K562 (cell line): ENCODE measurements around the gene RPL18A. TPM values are rescaled to one million over a fixed set of nuclear protein-coding genes. Genes with fewer than 3 reads are reported as not detected.

Experiments
- ETV1 ChIP-seq: fragments of 450-650 bp; conservative IDR thresholded peaks from 2 replicates; pipeline ENCODE4 v1.6.1; 2016; ENCODE audit warnings: missing genetic modification characterization, control low read depth, low read depth, missing compliant biosample characterization
- HMGN3 ChIP-seq: IDR thresholded peaks from 2 replicates; pipeline ENCODE4 v1.6.1; 2011; ENCODE audit warnings: borderline replicate concordance, low read depth, mild to moderate bottlenecking, mixed read lengths, low read length; ENCODE audit not compliant: insufficient read length; ENCODE audit errors: extremely low read depth
- MAZ ChIP-seq, 2 experiments: fragments of 450-650 bp in 1 of 2; sonication (generic) in 1 of 2; formaldehyde crosslinking; IDR thresholded peaks in 1 of 2; conservative IDR thresholded peaks in 1 of 2; 2 replicates each; pipeline versions ENCODE4 v1.4.0 to v1.5.0; 2020; ENCODE audit warnings: mild to moderate bottlenecking in 1 of 2, missing genetic modification reagents in 1 of 2
- NRF1 ChIP-seq, 2 experiments: fragments of 450-650 bp; IDR thresholded peaks in 1 of 2; conservative IDR thresholded peaks in 1 of 2; 2 replicates each; pipeline ENCODE4 v1.6.1; 2014; ENCODE audit warnings: mild to moderate bottlenecking in 2 of 2
- SP1 ChIP-seq: sonication (generic); formaldehyde crosslinking; IDR thresholded peaks from 2 replicates; pipeline ENCODE4 v1.8.1; 2022; ENCODE audit warnings: mild to moderate bottlenecking, missing genetic modification reagents
- TSC22D4 ChIP-seq: fragments of 450-650 bp; IDR thresholded peaks from 2 replicates; pipeline ENCODE4 v1.6.1; 2016; ENCODE audit warnings: missing genetic modification characterization, missing biosample characterization, control low read depth
- polyA plus RNA-seq, 8 experiments: library from polyadenylated mRNA; depleted of rRNA in 4 of 8; stranded (reverse) in 5 of 8; unstranded in 3 of 8; fragments of >200 nt; fragmentation: Nextera tagmentation in 2 of 8; fragmentation: Illumina TruSeq in 1 of 8; extraction: Ambion mirVana in 2 of 8; extraction: Trizol in 1 of 8; gene quantifications; 2 replicates each; pipeline versions ENCODE4 v1.2.1 to v1.2.3, GENCODE V29; 2011 to 2014; ENCODE audit warnings: inconsistent platforms in 1 of 8, missing spikeins in 1 of 8
- total RNA-seq, 7 experiments: library from RNA; depleted of rRNA in 6 of 7; stranded (reverse); fragments of >200 nt in 6 of 7; fragmentation: Illumina TruSeq in 2 of 7; extraction: Trizol in 2 of 7; gene quantifications; 2 replicates each; pipeline versions ENCODE4 v1.2.1 to v1.2.3, GENCODE V29; 2011 to 2021; ENCODE audit warnings: low replicate concordance in 1 of 7
- TF ChIP-seq, protein P1 (sequence below), 2 experiments: IDR thresholded peaks; 2 replicates each; pipeline ENCODE4 v1.6.1; 2011; ENCODE audit warnings: borderline replicate concordance in 1 of 2, control low read depth in 1 of 2, low read depth in 1 of 2, low read length in 1 of 2, mild to moderate bottlenecking in 1 of 2, mixed read lengths in 1 of 2, moderate library complexity in 1 of 2; ENCODE audit not compliant: insufficient read depth in 1 of 2, insufficient read length in 1 of 2, poor library complexity in 1 of 2, severe bottlenecking in 1 of 2; ENCODE audit errors: extremely low read depth in 1 of 2
- TF ChIP-seq, protein P2 (sequence below): sonication (generic); formaldehyde crosslinking; IDR thresholded peaks from 2 replicates; pipeline ENCODE4 v1.8.0; 2022; ENCODE audit warnings: missing genetic modification reagents, mild to moderate bottlenecking, moderate library complexity, borderline replicate concordance
- TF ChIP-seq, protein P3 (sequence below): fragments of 250-450 bp; sonication (Bioruptor Pico); IDR thresholded peaks from 2 replicates; pipeline ENCODE4 v1.9.0; 2021; ENCODE audit warnings: mild to moderate bottlenecking, inconsistent platforms

Gene RPL18A
- total and polyA plus RNA-seq, 9 of the 15 experiments (the other 6 are each of a cell fraction or from before 2014, with no cell fraction given), result 626 to 2,882 (median 1,895) TPM

DNA sequence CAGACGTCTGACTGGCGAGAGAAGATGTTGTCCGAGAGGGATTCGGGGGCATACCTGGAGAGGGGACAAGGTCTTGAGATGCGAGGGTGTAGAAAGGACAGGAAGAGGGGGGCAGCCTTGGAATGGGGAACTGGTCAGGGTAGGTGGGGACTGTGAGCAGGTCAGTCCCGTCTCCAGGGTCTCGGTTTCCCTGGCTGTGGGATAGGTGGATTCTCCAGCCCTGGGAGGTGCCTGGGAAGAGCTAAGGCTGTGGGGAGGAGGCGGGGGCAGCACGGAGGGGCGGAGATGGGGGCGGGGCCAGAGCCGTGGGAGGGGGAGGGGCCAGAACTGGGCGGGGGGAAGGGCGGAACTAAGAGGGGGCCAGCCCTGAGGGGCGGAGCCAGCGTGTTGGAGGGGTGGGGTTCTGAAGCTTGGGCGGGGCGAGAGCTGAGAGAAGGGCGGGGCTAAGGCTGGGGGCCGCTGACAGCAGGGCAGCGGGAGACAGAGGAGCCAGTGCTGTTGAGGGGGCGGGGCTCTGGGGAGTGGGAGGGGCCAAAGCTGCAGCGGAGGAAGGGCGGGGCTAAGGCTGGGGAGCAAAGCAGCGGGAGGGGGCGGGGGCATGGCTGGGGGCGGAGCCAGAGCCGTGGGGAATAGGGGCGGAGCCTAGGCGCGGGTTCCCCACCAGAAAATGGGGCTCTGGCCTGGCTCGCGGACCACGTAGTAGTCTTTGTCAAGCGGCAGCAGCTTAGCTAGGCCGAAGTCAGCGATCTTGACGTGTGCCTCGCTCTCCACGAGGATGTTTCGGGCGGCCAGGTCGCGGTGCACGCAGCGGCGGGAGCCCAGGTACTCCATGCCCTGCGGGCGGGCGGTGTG, 28.9 kb upstream of the RPL18A start (continued):
- TF ChIP-seq, protein P1, sequence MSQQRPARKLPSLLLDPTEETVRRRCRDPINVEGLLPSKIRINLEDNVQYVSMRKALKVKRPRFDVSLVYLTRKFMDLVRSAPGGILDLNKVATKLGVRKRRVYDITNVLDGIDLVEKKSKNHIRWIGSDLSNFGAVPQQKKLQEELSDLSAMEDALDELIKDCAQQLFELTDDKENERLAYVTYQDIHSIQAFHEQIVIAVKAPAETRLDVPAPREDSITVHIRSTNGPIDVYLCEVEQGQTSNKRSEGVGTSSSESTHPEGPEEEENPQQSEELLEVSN (IDR thresholded peaks at IDR 0.05; ENCODE audit: borderline replicate concordance in 1 of 2, extremely low read depth in 1 of 2, insufficient read depth in 1 of 2, insufficient read length in 1 of 2, low read depth in 1 of 2, low read length in 1 of 2, poor library complexity in 1 of 2, severe bottlenecking in 1 of 2), result peak; percentile 17 to 19
- TF ChIP-seq NRF1 (conservative IDR thresholded peaks at IDR 0.05 in 1 of 2, IDR thresholded peaks at IDR 0.05 in 1 of 2) (peak; percentile 8 to 38; a peak in 2 of 4 replicates), MAZ (CRISPR knock-in tag; conservative IDR thresholded peaks at IDR 0.05 in 1 of 2, IDR thresholded peaks at IDR 0.05 in 1 of 2) (0 out of 4 replicates have a peak, but pooled peaks of 1 of the 2 experiments have one; percentile 42), HMGN3 (peak; percentile 15), ETV1 (tag) (no peak), SP1 (CRISPR knock-in tag) (peak; percentile 64; the same call in 1 of the 2 replicates), TSC22D4 (tag) (0 out of 2 replicates have a peak, but pooled peaks have one; percentile 26)
- TF ChIP-seq, protein P2, sequence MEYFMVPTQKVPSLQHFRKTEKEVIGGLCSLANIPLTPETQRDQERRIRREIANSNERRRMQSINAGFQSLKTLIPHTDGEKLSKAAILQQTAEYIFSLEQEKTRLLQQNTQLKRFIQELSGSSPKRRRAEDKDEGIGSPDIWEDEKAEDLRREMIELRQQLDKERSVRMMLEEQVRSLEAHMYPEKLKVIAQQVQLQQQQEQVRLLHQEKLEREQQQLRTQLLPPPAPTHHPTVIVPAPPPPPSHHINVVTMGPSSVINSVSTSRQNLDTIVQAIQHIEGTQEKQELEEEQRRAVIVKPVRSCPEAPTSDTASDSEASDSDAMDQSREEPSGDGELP (CRISPR knock-in tag), result peak; percentile 41; the same call in 1 of the 2 replicates
- TF ChIP-seq, protein P3, sequence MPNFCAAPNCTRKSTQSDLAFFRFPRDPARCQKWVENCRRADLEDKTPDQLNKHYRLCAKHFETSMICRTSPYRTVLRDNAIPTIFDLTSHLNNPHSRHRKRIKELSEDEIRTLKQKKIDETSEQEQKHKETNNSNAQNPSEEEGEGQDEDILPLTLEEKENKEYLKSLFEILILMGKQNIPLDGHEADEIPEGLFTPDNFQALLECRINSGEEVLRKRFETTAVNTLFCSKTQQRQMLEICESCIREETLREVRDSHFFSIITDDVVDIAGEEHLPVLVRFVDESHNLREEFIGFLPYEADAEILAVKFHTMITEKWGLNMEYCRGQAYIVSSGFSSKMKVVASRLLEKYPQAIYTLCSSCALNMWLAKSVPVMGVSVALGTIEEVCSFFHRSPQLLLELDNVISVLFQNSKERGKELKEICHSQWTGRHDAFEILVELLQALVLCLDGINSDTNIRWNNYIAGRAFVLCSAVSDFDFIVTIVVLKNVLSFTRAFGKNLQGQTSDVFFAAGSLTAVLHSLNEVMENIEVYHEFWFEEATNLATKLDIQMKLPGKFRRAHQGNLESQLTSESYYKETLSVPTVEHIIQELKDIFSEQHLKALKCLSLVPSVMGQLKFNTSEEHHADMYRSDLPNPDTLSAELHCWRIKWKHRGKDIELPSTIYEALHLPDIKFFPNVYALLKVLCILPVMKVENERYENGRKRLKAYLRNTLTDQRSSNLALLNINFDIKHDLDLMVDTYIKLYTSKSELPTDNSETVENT (CRISPR knock-in tag), result 0 out of 2 replicates have a peak, but pooled peaks have one; percentile 45
